A549 (cell line): Measurements from ENCODE around the gene RPS25. TPM values are rescaled to one million over a fixed set of nuclear protein-coding genes. Genes with fewer than 3 reads are reported as not detected.
"Not testable (repeated sequence)": the region's sequence is repeated elsewhere in the genome, so short reads cannot be mapped to it uniquely, and the experiment has no call there.

Experiments used
- ATAC-seq, 2 experiments: fragments of 200-7000 bp in 1 of 2; fragments of >200 bp in 1 of 2; cut with Nextera tagmentation in 1 of 2; cut with Tn5 transposase in 1 of 2; 3 replicates each; pipeline versions ENCODE4 v1.8.0 to v1.9.1; 2018 to 2020; ENCODE audit warnings: mild to moderate bottlenecking in 1 of 2, moderate library complexity in 1 of 2
- CTCF ChIA-PET: fragments of 300-600 bp; sonication (Branson Sonifier 250); formaldehyde crosslinking; extraction: SDS; loops from one replicate; lab custom pipeline; 2021; ENCODE audit warnings: antibody characterized with exemption, inconsistent platforms; lab: Yijun Ruan, JAX
- POLR2A ChIA-PET: fragments of 350-600 bp; formaldehyde crosslinking; extraction: SDS; loops from one replicate; lab custom pipeline; 2021; ENCODE audit warnings: antibody characterized with exemption, inconsistent platforms; lab: Yijun Ruan, JAX
- DNase-seq, 2 experiments: peaks; one replicate each; pipeline versions ENCODE4 v3.0.0 to v3.0.0-alpha.2; 2011 to 2016; ENCODE audit warnings: low read depth in 1 of 2, low spot score in 1 of 2
- FAIRE-seq: peaks from 2 replicates; lab custom pipeline; 2011; peaks lifted over from hg19 to GRCh38; lab: Jason Lieb, UNC
- H3K27ac ChIP-seq, 2 experiments: fragments of >200 bp; sonication (Bioruptor Twin); formaldehyde crosslinking; 3 replicates each; pipeline ENCODE4 v1.5.1; 2016 to 2017
- H3K4me1 ChIP-seq: fragments of >200 bp; sonication (Bioruptor Twin); formaldehyde crosslinking; 3 replicates; pipeline ENCODE4 v1.6.1; 2016
- H3K4me2 ChIP-seq: fragments of >200 bp; sonication (Bioruptor Twin); formaldehyde crosslinking; 3 replicates; pipeline ENCODE4 v1.6.1; 2016
- H3K4me3 ChIP-seq: fragments of >200 bp; sonication (Bioruptor Twin); formaldehyde crosslinking; 3 replicates; pipeline ENCODE4 v1.5.1; 2016
- H3K9me3 ChIP-seq: fragments of >200 bp; sonication (Bioruptor Twin); formaldehyde crosslinking; 3 replicates; pipeline ENCODE4 v1.6.1; 2016
- BCL3 ChIP-seq: fragments of >200 bp; sonication (Bioruptor Twin); formaldehyde crosslinking; IDR thresholded peaks from 3 replicates; pipeline ENCODE4 v1.6.1; 2016
- CHD2 ChIP-seq: fragments of 150-350 bp; IDR thresholded peaks from 2 replicates; pipeline ENCODE4 v1.6.1; 2014; ENCODE audit warnings: low read length; ENCODE audit not compliant: partially characterized antibody
- EHMT2 ChIP-seq: fragments of 200-600 bp; sonication (generic); IDR thresholded peaks from 2 replicates; pipeline ENCODE4 v1.6.1; 2016; ENCODE audit warnings: antibody characterized with exemption, low read depth, mild to moderate bottlenecking, moderate library complexity
- EP300 ChIP-seq, 2 experiments: fragments of >200 bp; sonication (Bioruptor Twin); formaldehyde crosslinking; IDR thresholded peaks; 2 replicates in 1 of 2; 3 replicates in 1 of 2; pipeline ENCODE4 v1.6.1; 2016 to 2017
- ESRRA ChIP-seq: fragments of 150-350 bp; IDR thresholded peaks from 2 replicates; pipeline ENCODE4 v1.6.1; 2014; ENCODE audit warnings: mild to moderate bottlenecking, low read length, borderline replicate concordance
- FOSB ChIP-seq: fragments of 250-450 bp; sonication (Bioruptor Pico); IDR thresholded peaks from 2 replicates; pipeline ENCODE4 v1.5.0; 2020; ENCODE audit warnings: mild to moderate bottlenecking, moderate library complexity
- HEYL ChIP-seq: fragments of 250-450 bp; sonication (Bioruptor Pico); IDR thresholded peaks from 2 replicates; pipeline ENCODE4 v1.8.0; 2021; ENCODE audit warnings: mild to moderate bottlenecking, moderate library complexity
- NR3C1 ChIP-seq: fragments of >200 bp; sonication (Bioruptor Twin); formaldehyde crosslinking; IDR thresholded peaks from 3 replicates; pipeline ENCODE4 v1.6.1; 2017
- RAD21 ChIP-seq, 2 experiments: fragments of >200 bp in 1 of 2; sonication (Bioruptor Twin) in 1 of 2; formaldehyde crosslinking in 1 of 2; IDR thresholded peaks in 1 of 2; conservative IDR thresholded peaks in 1 of 2; 2 replicates in 1 of 2; 3 replicates in 1 of 2; pipeline ENCODE4 v1.6.1; 2012 to 2018; ENCODE audit warnings: inconsistent platforms in 1 of 2
- RFX5 ChIP-seq: fragments of 450-650 bp; IDR thresholded peaks from 2 replicates; pipeline ENCODE4 v1.7.1; 2014; ENCODE audit warnings: antibody characterized with exemption, mild to moderate bottlenecking, moderate library complexity
- ZC3H11A ChIP-seq: fragments of 450-650 bp; IDR thresholded peaks from 2 replicates; pipeline ENCODE4 v1.6.1; 2014; ENCODE audit warnings: antibody characterized with exemption, mild to moderate bottlenecking
- WGBS: methylation state at CpG from one replicate; pipeline ENCODE4 v1.1.6; 2017; ENCODE audit errors: missing lambda C conversion rate; 5-methylcytosine and 5-hydroxymethylcytosine counted together
- polyA plus RNA-seq, 4 experiments: library from polyadenylated mRNA; depleted of rRNA in 3 of 4; stranded (reverse); fragments of >200 nt; fragmentation: RNase III in 1 of 4; extraction: RNeasy Plus Mini Kit Qiagen cat#74134 plus additional on column Dnase treatment in 1 of 4; gene quantifications; 2 replicates in 3 of 4; 3 replicates in 1 of 4; pipeline ENCODE4 v1.2.3, GENCODE V29; 2011 to 2017
- TF ChIP-seq, protein P1 (sequence below): IDR thresholded peaks from 2 replicates; pipeline ENCODE4 v1.6.1; 2012

RPS25 gene
- polyA plus RNA-seq, 2 of the 4 experiments (the other 2 are of a cell fraction), result 844 to 1,517 TPM

GRCh38 chr11:119019996-119020395, 1.9 kb upstream of the RPS25 start:
- CTCF ChIA-PET, result no interaction called here
- H3K4me2 ChIP-seq, result peak overlapping the region; percentile 83
- no peak for FAIRE-seq
- peaks cover 44% of the 10 kb centered on the region for H3K4me1 ChIP-seq
- POLR2A ChIA-PET, result no interaction called here
- H3K4me3 ChIP-seq, result peak overlapping the region; percentile 72
- H3K27ac ChIP-seq, result no peak overlapping the region
- DNase-seq, result no peak
- 82% methylated on average over 2 of the region's 2 CpGs for WGBS
- TF ChIP-seq ZC3H11A (no peak), FOSB (CRISPR knock-in tag) (no peak), ESRRA (no peak)
- no peaks in the 10 kb centered on the region for H3K9me3 ChIP-seq
- no peak for ATAC-seq

DNA sequence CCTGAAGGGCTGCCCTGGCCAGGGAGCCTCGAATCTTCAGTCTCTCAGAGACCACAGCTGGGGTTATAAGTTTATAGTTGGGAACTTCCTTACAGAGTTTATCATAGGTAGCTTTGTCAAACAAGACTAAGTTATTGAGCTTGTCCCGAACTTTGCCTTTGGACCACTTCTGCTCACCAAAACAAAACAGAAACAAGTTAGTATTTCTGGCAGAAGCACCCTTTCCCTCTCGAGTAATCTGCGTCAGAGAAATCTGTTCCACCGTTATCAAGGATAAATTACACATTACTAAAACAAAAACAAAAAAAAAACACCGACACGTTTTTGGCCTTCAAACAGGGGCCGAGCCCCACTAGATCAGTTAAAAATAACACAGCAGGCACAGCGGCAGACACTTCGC, 766 bp downstream of the RPS25 start:
- WGBS, result 4% methylated on average over 10 of the region's 10 CpGs
- CTCF ChIA-PET, POLR2A ChIA-PET, H3K9me3 ChIP-seq, DNase-seq, FAIRE-seq, ATAC-seq: not testable (repeated sequence)
- peak overlapping the region; percentile 85 for H3K4me2 ChIP-seq
- peaks cover 38% of the 10 kb centered on the region for H3K4me1 ChIP-seq
- peak overlapping the region; percentile 72 for H3K4me3 ChIP-seq
- H3K27ac ChIP-seq, result peak overlapping the region; percentile 95 to 97

DNA sequence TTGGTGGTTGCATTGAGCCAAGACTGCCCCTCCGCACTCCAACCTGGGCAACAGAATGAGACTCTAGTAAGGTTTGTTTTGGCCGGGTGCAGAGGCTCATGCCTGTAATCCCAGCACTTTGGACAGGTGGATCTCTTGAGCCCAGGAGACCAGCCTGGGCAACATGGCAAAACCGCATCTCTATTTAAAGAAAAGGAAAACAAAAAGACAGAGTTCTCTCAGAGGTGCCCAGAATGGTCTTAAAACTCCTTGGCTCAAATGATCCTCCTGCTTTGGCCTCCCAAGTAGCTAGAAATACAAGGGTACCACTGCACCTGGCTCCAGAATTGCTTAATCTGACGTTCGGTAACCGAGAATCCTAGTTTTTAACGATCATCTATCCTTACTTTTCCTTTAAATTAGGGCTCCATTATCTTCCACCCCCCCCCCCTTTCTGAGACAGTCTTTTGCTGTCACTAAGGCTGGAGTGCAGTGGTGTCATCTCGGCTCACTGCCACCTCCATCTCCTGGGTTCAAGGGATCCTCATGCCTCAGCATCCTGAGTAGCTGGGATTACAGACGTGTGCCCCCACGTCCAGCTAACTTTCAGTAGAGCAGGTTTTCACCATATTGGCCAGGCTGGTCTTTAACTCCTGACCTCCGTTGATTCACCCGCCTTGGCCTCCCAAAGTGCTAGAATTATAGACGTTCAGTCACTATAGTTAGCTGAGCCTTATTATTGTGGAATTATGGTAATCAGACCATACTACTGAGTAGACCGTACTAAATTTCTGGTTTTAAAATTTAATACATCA, 1.7 kb downstream of the RPS25 start:
- 70% methylated on average over 13 of the region's 14 CpGs for WGBS
- POLR2A ChIA-PET, result interaction anchor here (1.2 to 1.4 kb wide), 2 partner anchors 17 to 27 kb away, joined by 4 read pairs; no protein-coding TSS in a partner anchor
- CTCF ChIA-PET, result interaction anchor here (1.3 kb wide), 1 partner anchor 14 kb away, joined by 3 read pairs; no protein-coding TSS in a partner anchor
- H3K4me3 ChIP-seq, result peak overlapping the region; percentile 72
- peak overlapping the region in 1 of 2 experiments; percentile 97; a peak in 4 of 6 replicates for H3K27ac ChIP-seq
- no peak for DNase-seq
- no peak for ATAC-seq
- FAIRE-seq, result no peak
- TF ChIP-seq NR3C1, result no peak
- TF ChIP-seq, protein P1, sequence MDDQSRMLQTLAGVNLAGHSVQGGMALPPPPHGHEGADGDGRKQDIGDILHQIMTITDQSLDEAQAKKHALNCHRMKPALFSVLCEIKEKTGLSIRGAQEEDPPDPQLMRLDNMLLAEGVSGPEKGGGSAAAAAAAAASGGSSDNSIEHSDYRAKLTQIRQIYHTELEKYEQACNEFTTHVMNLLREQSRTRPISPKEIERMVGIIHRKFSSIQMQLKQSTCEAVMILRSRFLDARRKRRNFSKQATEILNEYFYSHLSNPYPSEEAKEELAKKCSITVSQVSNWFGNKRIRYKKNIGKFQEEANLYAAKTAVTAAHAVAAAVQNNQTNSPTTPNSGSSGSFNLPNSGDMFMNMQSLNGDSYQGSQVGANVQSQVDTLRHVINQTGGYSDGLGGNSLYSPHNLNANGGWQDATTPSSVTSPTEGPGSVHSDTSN, result no peak
- TF ChIP-seq CHD2, result no peak
- no peak for TF ChIP-seq RFX5
- TF ChIP-seq, all 56 proteins: peak for 0
- Histone ChIP-seq H3K4me2 (peak overlapping the region; percentile 85), H3K9me3 (no peaks in the 10 kb centered on the region), H3K4me1 (peaks cover 36% of the 10 kb centered on the region)

DNA sequence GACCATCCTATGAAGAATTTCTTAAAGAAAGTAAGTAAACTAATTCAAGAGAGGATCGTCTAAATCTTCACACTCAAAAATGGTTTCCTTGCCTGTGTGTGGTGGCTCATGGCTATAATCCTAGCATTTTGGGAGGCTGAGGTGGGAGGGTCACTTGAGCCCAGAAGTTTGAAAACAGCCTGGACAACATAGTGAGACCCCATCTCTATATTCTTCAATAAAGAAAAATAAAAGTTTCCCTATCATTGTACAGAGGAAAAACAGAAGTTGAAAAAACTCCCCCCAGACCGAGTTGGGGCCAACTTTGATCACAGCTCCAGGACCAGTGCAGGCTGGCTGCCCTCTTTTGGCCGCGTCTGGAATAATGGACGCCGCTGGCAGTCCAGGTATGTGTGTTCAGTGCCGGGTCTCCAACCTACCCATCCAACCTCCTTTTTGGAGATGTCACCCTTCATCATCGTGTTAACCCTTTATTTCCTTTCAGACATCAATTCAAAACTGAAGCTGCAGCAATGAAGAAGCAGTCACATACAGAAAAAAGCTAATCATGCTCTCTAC, 3.0 kb downstream of the RPS25 start:
- no peak for TF ChIP-seq HEYL (CRISPR knock-in tag)
- no peak for TF ChIP-seq EP300 (IDR thresholded peaks at IDR 0.05)
- no peak for TF ChIP-seq EHMT2
- 0 out of 3 replicates have a peak, but pooled peaks have one; percentile 23 for TF ChIP-seq BCL3
- TF ChIP-seq RAD21 (conservative IDR thresholded peaks at IDR 0.05 in 1 of 2, IDR thresholded peaks at IDR 0.05 in 1 of 2), result peak in 1 of 2 experiments; percentile 18; a peak in 2 of 5 replicates
- H3K4me1 ChIP-seq, result peaks cover 23% of the 10 kb centered on the region
- no peak overlapping the region for H3K4me3 ChIP-seq
- H3K27ac ChIP-seq, result no peak overlapping the region
- H3K4me2 ChIP-seq, result peak overlapping the region; percentile 85; the same call in 2 of the 3 replicates
- no peaks in the 10 kb centered on the region for H3K9me3 ChIP-seq
- WGBS, result 40% methylated on average over 8 of the region's 8 CpGs
- no peak for ATAC-seq
- CTCF ChIA-PET, result no interaction called here
- POLR2A ChIA-PET, result interaction anchor here (0.6 to 1.4 kb wide), 4 partner anchors 16 to 432 kb away, joined by 4 to 11 read pairs (median 4); partner anchors contain the start of gene HMBS
- no peak for DNase-seq
- FAIRE-seq, result no peak
